K562 (cell line): ENCODE results near the gene PRKRIP1. TPM values are rescaled to one million over a fixed set of nuclear protein-coding genes. Genes with fewer than 3 reads are reported as not detected.
A peak's percentile ranks its signal among the peaks of the same experiment; 100 is the strongest.

Source experiments
- ATAC-seq: fragments of 200-7000 bp; cut with Tn5 transposase; 3 replicates; pipeline ENCODE4 v1.9.1; 2020; ENCODE audit warnings: moderate library complexity
- BruUV-seq: library from RNA; stranded (reverse); fragments of 400-500 nt; replicated peaks from 2 replicates; lab custom pipeline; 2021; lab: Mats Ljungman, UMichigan
- CTCF ChIA-PET: fragments of 300-600 bp; formaldehyde crosslinking; extraction: SDS; loops from one replicate; lab custom pipeline; 2021; ENCODE audit warnings: low intra/inter-chr PET ratio; lab: Yijun Ruan, JAX
- POLR2A ChIA-PET: fragments of 300-600, 350-650 bp; sonication (Branson Sonifier 250); formaldehyde crosslinking; extraction: SDS; loops from one replicate; lab custom pipeline; 2021; ENCODE audit warnings: antibody characterized with exemption, inconsistent platforms; lab: Yijun Ruan, JAX
- DNase-seq, 4 experiments: peaks; one replicate each; pipeline versions ENCODE4 v3.0.0 to v3.0.0-alpha.2; 2011 to 2018; ENCODE audit warnings: low spot score in 3 of 4, mixed read lengths in 3 of 4; ENCODE audit errors: extremely low read depth in 1 of 4
- FAIRE-seq: peaks from 2 replicates; lab custom pipeline; 2011; peaks lifted over from hg19 to GRCh38; lab: Jason Lieb, UNC
- H2AFZ ChIP-seq: 2 replicates; pipeline ENCODE4 v1.6.0; 2011; ENCODE audit warnings: low read depth, low read length, control low read depth, inconsistent platforms
- H3K27ac ChIP-seq: fragments of 200-600 bp; 3 replicates; pipeline ENCODE4 v1.8.0; 2011; ENCODE audit warnings: low read depth, mild to moderate bottlenecking, control low read depth, inconsistent platforms, low read length, moderate library complexity, mixed read lengths; ENCODE audit errors: extremely low read depth
- H3K27me3 ChIP-seq, 2 experiments: fragments of 300-600 bp in 1 of 2; 2 replicates in 1 of 2; 3 replicates in 1 of 2; pipeline versions ENCODE4 v1.6.0 to v1.8.0; 2011; ENCODE audit warnings: inconsistent platforms in 2 of 2, low read length in 2 of 2, mild to moderate bottlenecking in 1 of 2, mixed read lengths in 1 of 2, moderate library complexity in 1 of 2; ENCODE audit not compliant: control insufficient read depth in 2 of 2, insufficient read depth in 2 of 2
- H3K36me3 ChIP-seq: fragments of 300-600 bp; 3 replicates; pipeline ENCODE4 v1.8.0; 2011; ENCODE audit warnings: mild to moderate bottlenecking, low read length, inconsistent platforms; ENCODE audit not compliant: control insufficient read depth, insufficient read depth
- H3K4me1 ChIP-seq, 2 experiments: fragments of 200-600 bp in 1 of 2; replicated peaks in 1 of 2; 2 replicates in 1 of 2; 3 replicates in 1 of 2; pipeline versions ENCODE4 v1.5.1 to v1.8.0; 2011; ENCODE audit warnings: inconsistent platforms in 2 of 2, low read length in 2 of 2, mild to moderate bottlenecking in 1 of 2, mixed read lengths in 1 of 2, moderate library complexity in 1 of 2; ENCODE audit not compliant: control insufficient read depth in 2 of 2, insufficient read depth in 2 of 2
- H3K4me2 ChIP-seq: 2 replicates; pipeline ENCODE4 v1.6.1; 2011; ENCODE audit warnings: low read length, control low read depth, inconsistent platforms, mixed read lengths; ENCODE audit not compliant: insufficient read depth
- H3K4me3 ChIP-seq: fragments of 200-600 bp; sonication (generic), shearing (Covaris generic); 2 replicates; pipeline ENCODE4 v1.5.1; 2016; ENCODE audit warnings: control low read depth, inconsistent platforms
- H3K79me2 ChIP-seq: fragments of 200-600 bp; 3 replicates; pipeline ENCODE4 v1.8.0; 2011; ENCODE audit warnings: low read length, inconsistent platforms; ENCODE audit not compliant: control insufficient read depth, insufficient read depth
- H3K9ac ChIP-seq, 2 experiments: 2 replicates each; pipeline versions ENCODE4 v1.6.0 to v1.6.1; 2011; ENCODE audit warnings: low read depth in 2 of 2, low read length in 2 of 2, control low read depth in 1 of 2, inconsistent platforms in 1 of 2, mild to moderate bottlenecking in 1 of 2, mixed read lengths in 1 of 2; ENCODE audit not compliant: insufficient read depth in 1 of 2
- H3K9me1 ChIP-seq: one replicate; pipeline ENCODE4 v1.6.0; 2011; ENCODE audit warnings: inconsistent platforms, mild to moderate bottlenecking, low read length, moderate library complexity; ENCODE audit not compliant: control insufficient read depth, insufficient read depth
- H3K9me3 ChIP-seq: replicated peaks from 2 replicates; pipeline ENCODE4 v1.5.1; 2011; ENCODE audit warnings: low read depth, low read length, inconsistent platforms; ENCODE audit not compliant: control insufficient read depth, insufficient read depth
- H4K20me1 ChIP-seq: replicated peaks from 2 replicates; pipeline ENCODE4 v1.6.1; 2011; ENCODE audit warnings: low read length, inconsistent platforms, mixed read lengths; ENCODE audit not compliant: control insufficient read depth, insufficient read depth
- CAMTA2 ChIP-seq: fragments of 250-450 bp; sonication (Bioruptor Pico); conservative IDR thresholded peaks from 2 replicates; pipeline ENCODE4 v1.5.1; 2022
- CBX1 ChIP-seq: sonication (generic); IDR thresholded peaks from 2 replicates; pipeline ENCODE4 v1.6.1; 2016; ENCODE audit warnings: antibody characterized with exemption, low read depth, mild to moderate bottlenecking
- ETS1 ChIP-seq: conservative IDR thresholded peaks from 2 replicates; pipeline ENCODE4 v1.6.1; 2011; ENCODE audit warnings: low read depth, mild to moderate bottlenecking, low read length; ENCODE audit not compliant: control insufficient read depth
- FIP1L1 ChIP-seq: fragments of 200-400 bp; formaldehyde crosslinking; IDR thresholded peaks from 2 replicates; pipeline ENCODE4 v1.6.1; 2018; ENCODE audit warnings: mild to moderate bottlenecking, low read depth, low read length; ENCODE audit not compliant: poor library complexity, severe bottlenecking
- MEF2D ChIP-seq: conservative IDR thresholded peaks from 2 replicates; pipeline ENCODE4 v1.6.1; 2016; ENCODE audit warnings: low read depth, missing genetic modification characterization, missing compliant biosample characterization
- NCOA2 ChIP-seq, 2 experiments: fragments of 450-650 bp; IDR thresholded peaks; 2 replicates each; pipeline ENCODE4 v1.6.1; 2018; ENCODE audit warnings: mild to moderate bottlenecking in 2 of 2, moderate library complexity in 1 of 2; ENCODE audit not compliant: partially characterized antibody in 2 of 2
- PBX2 ChIP-seq, 2 experiments: IDR thresholded peaks in 1 of 2; conservative IDR thresholded peaks in 1 of 2; 2 replicates each; pipeline ENCODE4 v1.6.1; 2016; ENCODE audit warnings: low read depth in 2 of 2, mild to moderate bottlenecking in 1 of 2, missing compliant biosample characterization in 1 of 2, missing genetic modification characterization in 1 of 2, moderate library complexity in 1 of 2
- PREB ChIP-seq: sonication (generic); formaldehyde crosslinking; IDR thresholded peaks from 2 replicates; pipeline ENCODE4 v1.8.1; 2023; ENCODE audit warnings: mild to moderate bottlenecking, missing genetic modification reagents
- SRSF9 ChIP-seq: fragments of 200-400 bp; formaldehyde crosslinking; IDR thresholded peaks from 2 replicates; pipeline ENCODE4 v1.6.1; 2017; ENCODE audit warnings: low read depth, low read length, borderline replicate concordance
- ZBTB33 ChIP-seq: sonication (generic); formaldehyde crosslinking; IDR thresholded peaks from 2 replicates; pipeline ENCODE4 v1.8.1; 2023; ENCODE audit warnings: mild to moderate bottlenecking, missing genetic modification reagents
- whole genome bisulfite sequencing: fragments of 100-300 bp; shearing (Covaris generic); methylation state at CpG from one replicate; pipeline ENCODE4 v1.1.6; 2016; ENCODE audit warnings: low coverage, mixed read lengths; ENCODE audit not compliant: insufficient coverage; ENCODE audit errors: missing lambda C conversion rate; 5-methylcytosine and 5-hydroxymethylcytosine counted together
- in situ Hi-C: fragments of 300-500 bp; cut with MboI; formaldehyde crosslinking; loops from 4 replicates; pipeline ENCODE4 v1.15.0; 2018; ENCODE audit warnings: inconsistent platforms, mixed read lengths
- intact Hi-C: fragments of 100-400 bp; cut with micrococcal nuclease; formaldehyde crosslinking; loops from 2 replicates; pipeline ENCODE4 v1.14.2; 2022
- polyA plus RNA-seq, 8 experiments: library from polyadenylated mRNA; depleted of rRNA in 4 of 8; stranded (reverse) in 5 of 8; unstranded in 3 of 8; fragments of >200 nt; fragmentation: Nextera tagmentation in 2 of 8; fragmentation: Illumina TruSeq in 1 of 8; extraction: Ambion mirVana in 2 of 8; extraction: Trizol in 1 of 8; gene quantifications; 2 replicates each; pipeline versions ENCODE4 v1.2.1 to v1.2.3, GENCODE V29; 2011 to 2014; ENCODE audit warnings: inconsistent platforms in 1 of 8, missing spikeins in 1 of 8
- total RNA-seq, 7 experiments: library from RNA; depleted of rRNA in 6 of 7; stranded (reverse); fragments of >200 nt in 6 of 7; fragmentation: Illumina TruSeq in 2 of 7; extraction: Trizol in 2 of 7; gene quantifications; 2 replicates each; pipeline versions ENCODE4 v1.2.1 to v1.2.3, GENCODE V29; 2011 to 2021; ENCODE audit warnings: low replicate concordance in 1 of 7

The PRKRIP1 gene
- total and polyA plus RNA-seq, 9 of the 15 experiments (the other 6 are each of a cell fraction or from before 2014, with no cell fraction given) = 14.9 to 52.1 (median 19.8) TPM

GRCh38 chr7:102472126-102473041, 76.2 kb downstream of the PRKRIP1 start:
- Histone ChIP-seq H3K4me1 (peaks cover 0 to 46% of the 10 kb centered on the region in 2 experiments; a peak in 3 of 5 replicates), H3K9me3 (no peaks in the 10 kb centered on the region), H3K4me3 (no peak overlapping the region), H3K36me3 (peaks cover 61% of the 10 kb centered on the region; the same call in 2 of the 3 replicates), H4K20me1 (peaks cover 3% of the 10 kb centered on the region; the same call in 1 of the 2 replicates), H2AFZ (no peak overlapping the region), H3K27ac (no peak overlapping the region; the same call in 2 of the 3 replicates), H3K79me2 (no peaks in the 10 kb centered on the region), H3K9ac (peak overlapping the region in 1 of 2 experiments; percentile 79; a peak in 2 of 4 replicates), H3K4me2 (no peak overlapping the region), H3K9me1 (no peaks in the 10 kb centered on the region), H3K27me3 (no peaks in the 10 kb centered on the region)
- peak in 3 of 4 experiments; percentile 47 to 67 (median 50) for DNase-seq
- WGBS = 60% methylated on average over 31 of the region's 31 CpGs
- CTCF ChIA-PET = no interaction called here
- BruUV-seq = no TSS peak
- ATAC-seq = peak; percentile 65
- intact Hi-C loops = no loop called here
- POLR2A ChIA-PET = interaction anchor here (0.6 to 1.6 kb wide), 3 partner anchors 8 to 173 kb away, joined by 3 to 4 read pairs (median 3); partner anchors contain the start of gene ALKBH4
- in situ Hi-C loops = loop anchor here (25.0 kb wide), 2 partner anchors 90 to 190 kb away; partner anchors contain the start of genes POLR2J2, POLR2J3, SPDYE2 and SPDYE2B
- no peak for FAIRE-seq
- TF ChIP-seq MEF2D (tag) (no peak), FIP1L1 (peak; percentile 43), SRSF9 (no peak), CBX1 (no peak), PBX2 (CRISPR knock-in tag; IDR thresholded peaks at IDR 0.05; ENCODE audit: low read depth) (no peak), PBX2 (tag; conservative IDR thresholded peaks at IDR 0.05; ENCODE audit: low read depth) (no peak), ZBTB33 (CRISPR knock-in tag) (no peak), CAMTA2 (CRISPR knock-in tag) (no peak), PREB (no peak), NCOA2 (IDR thresholded peaks at IDR 0.05; ENCODE audit: partially characterized antibody in 2 of 2) (no peak), ETS1 (0 out of 2 replicates have a peak, but pooled peaks have one; percentile 23)
